Measurements from ENCODE around the gene PPP2R2C. TPM values are rescaled to one million over a fixed set of nuclear protein-coding genes. Genes with fewer than 3 reads are reported as not detected.

PPP2R2C gene
- total and polyA plus RNA-seq, 2 experiments from 2014 or later: 1.3 to 9.2 TPM

DNA sequence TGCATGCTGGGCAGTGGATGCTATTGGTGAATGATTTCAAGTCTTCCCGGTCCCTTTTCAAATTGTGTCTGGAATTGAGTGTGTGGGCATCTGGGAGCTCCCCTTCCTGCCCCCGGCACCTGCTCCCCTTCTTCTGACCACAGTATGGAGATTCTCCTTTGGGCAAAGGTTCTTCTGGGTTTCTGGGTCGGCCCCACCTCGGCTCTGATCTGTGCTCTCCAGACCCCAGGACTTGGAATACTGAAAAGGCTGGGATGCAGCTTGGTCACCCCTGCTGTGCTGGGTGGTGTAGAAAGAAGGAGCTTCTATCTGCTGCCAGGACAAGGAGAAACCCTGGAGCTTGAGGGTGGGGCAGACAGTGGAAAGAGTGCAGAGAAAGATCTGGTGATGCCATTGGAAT, 124.0 kb downstream of the PPP2R2C start (continued):
- TF ChIP-seq, protein P1, sequence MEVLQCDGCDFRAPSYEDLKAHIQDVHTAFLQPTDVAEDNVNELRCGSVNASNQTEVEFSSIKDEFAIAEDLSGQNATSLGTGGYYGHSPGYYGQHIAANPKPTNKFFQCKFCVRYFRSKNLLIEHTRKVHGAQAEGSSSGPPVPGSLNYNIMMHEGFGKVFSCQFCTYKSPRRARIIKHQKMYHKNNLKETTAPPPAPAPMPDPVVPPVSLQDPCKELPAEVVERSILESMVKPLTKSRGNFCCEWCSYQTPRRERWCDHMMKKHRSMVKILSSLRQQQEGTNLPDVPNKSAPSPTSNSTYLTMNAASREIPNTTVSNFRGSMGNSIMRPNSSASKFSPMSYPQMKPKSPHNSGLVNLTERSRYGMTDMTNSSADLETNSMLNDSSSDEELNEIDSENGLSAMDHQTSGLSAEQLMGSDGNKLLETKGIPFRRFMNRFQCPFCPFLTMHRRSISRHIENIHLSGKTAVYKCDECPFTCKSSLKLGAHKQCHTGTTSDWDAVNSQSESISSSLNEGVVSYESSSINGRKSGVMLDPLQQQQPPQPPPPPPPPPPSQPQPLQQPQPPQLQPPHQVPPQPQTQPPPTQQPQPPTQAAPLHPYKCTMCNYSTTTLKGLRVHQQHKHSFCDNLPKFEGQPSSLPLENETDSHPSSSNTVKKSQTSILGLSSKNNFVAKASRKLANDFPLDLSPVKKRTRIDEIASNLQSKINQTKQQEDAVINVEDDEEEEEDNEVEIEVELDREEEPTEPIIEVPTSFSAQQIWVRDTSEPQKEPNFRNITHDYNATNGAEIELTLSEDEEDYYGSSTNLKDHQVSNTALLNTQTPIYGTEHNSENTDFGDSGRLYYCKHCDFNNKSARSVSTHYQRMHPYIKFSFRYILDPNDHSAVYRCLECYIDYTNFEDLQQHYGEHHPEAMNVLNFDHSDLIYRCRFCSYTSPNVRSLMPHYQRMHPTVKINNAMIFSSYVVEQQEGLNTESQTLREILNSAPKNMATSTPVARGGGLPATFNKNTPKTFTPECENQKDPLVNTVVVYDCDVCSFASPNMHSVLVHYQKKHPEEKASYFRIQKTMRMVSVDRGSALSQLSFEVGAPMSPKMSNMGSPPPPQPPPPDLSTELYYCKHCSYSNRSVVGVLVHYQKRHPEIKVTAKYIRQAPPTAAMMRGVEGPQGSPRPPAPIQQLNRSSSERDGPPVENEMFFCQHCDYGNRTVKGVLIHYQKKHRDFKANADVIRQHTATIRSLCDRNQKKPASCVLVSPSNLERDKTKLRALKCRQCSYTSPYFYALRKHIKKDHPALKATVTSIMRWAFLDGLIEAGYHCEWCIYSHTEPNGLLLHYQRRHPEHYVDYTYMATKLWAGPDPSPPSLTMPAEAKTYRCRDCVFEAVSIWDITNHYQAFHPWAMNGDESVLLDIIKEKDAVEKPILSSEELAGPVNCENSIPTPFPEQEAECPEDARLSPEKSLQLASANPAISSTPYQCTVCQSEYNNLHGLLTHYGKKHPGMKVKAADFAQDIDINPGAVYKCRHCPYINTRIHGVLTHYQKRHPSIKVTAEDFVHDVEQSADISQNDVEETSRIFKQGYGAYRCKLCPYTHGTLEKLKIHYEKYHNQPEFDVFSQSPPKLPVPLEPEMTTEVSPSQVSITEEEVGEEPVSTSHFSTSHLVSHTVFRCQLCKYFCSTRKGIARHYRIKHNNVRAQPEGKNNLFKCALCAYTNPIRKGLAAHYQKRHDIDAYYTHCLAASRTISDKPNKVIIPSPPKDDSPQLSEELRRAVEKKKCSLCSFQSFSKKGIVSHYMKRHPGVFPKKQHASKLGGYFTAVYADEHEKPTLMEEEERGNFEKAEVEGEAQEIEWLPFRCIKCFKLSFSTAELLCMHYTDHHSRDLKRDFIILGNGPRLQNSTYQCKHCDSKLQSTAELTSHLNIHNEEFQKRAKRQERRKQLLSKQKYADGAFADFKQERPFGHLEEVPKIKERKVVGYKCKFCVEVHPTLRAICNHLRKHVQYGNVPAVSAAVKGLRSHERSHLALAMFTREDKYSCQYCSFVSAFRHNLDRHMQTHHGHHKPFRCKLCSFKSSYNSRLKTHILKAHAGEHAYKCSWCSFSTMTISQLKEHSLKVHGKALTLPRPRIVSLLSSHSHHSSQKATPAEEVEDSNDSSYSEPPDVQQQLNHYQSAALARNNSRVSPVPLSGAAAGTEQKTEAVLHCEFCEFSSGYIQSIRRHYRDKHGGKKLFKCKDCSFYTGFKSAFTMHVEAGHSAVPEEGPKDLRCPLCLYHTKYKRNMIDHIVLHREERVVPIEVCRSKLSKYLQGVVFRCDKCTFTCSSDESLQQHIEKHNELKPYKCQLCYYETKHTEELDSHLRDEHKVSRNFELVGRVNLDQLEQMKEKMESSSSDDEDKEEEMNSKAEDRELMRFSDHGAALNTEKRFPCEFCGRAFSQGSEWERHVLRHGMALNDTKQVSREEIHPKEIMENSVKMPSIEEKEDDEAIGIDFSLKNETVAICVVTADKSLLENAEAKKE (CRISPR knock-in tag; IDR thresholded peaks at IDR 0.05): no peak
- no peak for TF ChIP-seq CREB1 (CRISPR knock-in tag; IDR thresholded peaks at IDR 0.05; ENCODE audit: low read depth)

DNA sequence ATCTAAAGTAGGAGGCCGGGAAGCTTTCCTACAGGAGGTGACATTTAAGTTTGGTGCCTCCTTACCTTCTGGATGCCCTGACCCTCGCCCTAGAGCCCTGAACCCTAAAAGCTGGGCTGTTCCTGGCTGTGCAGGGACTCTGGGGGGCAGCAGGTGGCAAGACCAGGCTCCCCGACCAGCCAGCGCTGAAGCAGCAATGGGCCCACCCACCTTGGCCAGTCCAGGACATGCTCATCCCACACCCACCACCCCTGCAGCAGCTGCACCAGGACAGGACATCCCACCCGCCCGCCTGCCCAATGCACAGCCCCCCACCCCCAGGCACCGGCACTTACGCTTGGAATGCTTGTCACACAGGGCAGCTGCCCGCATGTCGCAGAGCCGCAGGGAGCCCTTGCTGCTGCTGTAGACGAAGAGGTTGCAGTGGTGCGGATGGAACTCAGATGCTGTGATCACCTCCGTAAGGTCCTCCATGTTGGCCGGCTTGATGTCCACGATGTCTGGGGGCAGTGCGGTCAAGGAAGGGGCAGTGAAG, 124.8 kb downstream of the PPP2R2C start:
- H3K36me3 Mint-ChIP-seq (ENCODE audit: low read depth): no peaks in the 10 kb centered on the region
- DNase-seq (ENCODE audit: low spot score): no peak
- H3K4me3 ChIP-seq: no peak overlapping the region
- H3K36me3 ChIP-seq (ENCODE audit: insufficient read depth): no peaks in the 10 kb centered on the region
- H3K27me3 Mint-ChIP-seq (ENCODE audit: insufficient read depth, low read depth, poor library complexity): no peaks in the 10 kb centered on the region
- H3K27ac ChIP-seq (ENCODE audit: low read depth): no peak overlapping the region
- no peaks in the 10 kb centered on the region for H3K9me2 ChIP-seq (ENCODE audit: insufficient read depth)
- no peak overlapping the region for H3K27ac Mint-ChIP-seq
- H3K27me3 ChIP-seq (ENCODE audit: insufficient read depth): no peaks in the 10 kb centered on the region
- H3K4me2 ChIP-seq: no peak overlapping the region
- H3F3A ChIP-seq (replicated peaks; ENCODE audit: low read depth): no peaks in the 10 kb centered on the region
- H2AFZ ChIP-seq: no peak overlapping the region
- no peaks in the 10 kb centered on the region for H3K79me2 ChIP-seq (replicated peaks; ENCODE audit: insufficient read depth)
- H4K20me1 ChIP-seq (replicated peaks; ENCODE audit: insufficient read depth): no peaks in the 10 kb centered on the region
- H3K4me3 Mint-ChIP-seq: no peak overlapping the region
- H3K4me1 Mint-ChIP-seq: peaks cover 7% of the 10 kb centered on the region
- no peaks in the 10 kb centered on the region for H3K9me3 Mint-ChIP-seq
- ATAC-seq: no peak
- no peaks in the 10 kb centered on the region for H3K4me1 ChIP-seq (ENCODE audit: insufficient read depth)
- TF ChIP-seq, protein P2, sequence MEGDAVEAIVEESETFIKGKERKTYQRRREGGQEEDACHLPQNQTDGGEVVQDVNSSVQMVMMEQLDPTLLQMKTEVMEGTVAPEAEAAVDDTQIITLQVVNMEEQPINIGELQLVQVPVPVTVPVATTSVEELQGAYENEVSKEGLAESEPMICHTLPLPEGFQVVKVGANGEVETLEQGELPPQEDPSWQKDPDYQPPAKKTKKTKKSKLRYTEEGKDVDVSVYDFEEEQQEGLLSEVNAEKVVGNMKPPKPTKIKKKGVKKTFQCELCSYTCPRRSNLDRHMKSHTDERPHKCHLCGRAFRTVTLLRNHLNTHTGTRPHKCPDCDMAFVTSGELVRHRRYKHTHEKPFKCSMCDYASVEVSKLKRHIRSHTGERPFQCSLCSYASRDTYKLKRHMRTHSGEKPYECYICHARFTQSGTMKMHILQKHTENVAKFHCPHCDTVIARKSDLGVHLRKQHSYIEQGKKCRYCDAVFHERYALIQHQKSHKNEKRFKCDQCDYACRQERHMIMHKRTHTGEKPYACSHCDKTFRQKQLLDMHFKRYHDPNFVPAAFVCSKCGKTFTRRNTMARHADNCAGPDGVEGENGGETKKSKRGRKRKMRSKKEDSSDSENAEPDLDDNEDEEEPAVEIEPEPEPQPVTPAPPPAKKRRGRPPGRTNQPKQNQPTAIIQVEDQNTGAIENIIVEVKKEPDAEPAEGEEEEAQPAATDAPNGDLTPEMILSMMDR (conservative IDR thresholded peaks at IDR 0.05; ENCODE audit: low read depth in 2 of 2): no peak
- TF ChIP-seq STAT1 (IDR thresholded peaks at IDR 0.05; ENCODE audit: unreplicated experiment): no peak
- TF ChIP-seq, protein P1 (CRISPR knock-in tag; IDR thresholded peaks at IDR 0.05): no peak
- no peak for TF ChIP-seq ZNF114 (CRISPR knock-in tag; IDR thresholded peaks at IDR 0.05)
- TF ChIP-seq EZH2 (IDR thresholded peaks at IDR 0.05; ENCODE audit: low read depth, unreplicated experiment): no peak

Measured in GM23338 (cell line).